K562 (cell line): ENCODE data around the gene NPPC. TPM values are rescaled to one million over a fixed set of nuclear protein-coding genes. Genes with fewer than 3 reads are reported as not detected.

Source experiments
- ATAC-seq: fragments of 200-7000 bp; cut with Tn5 transposase; 3 replicates; pipeline ENCODE4 v1.9.1; 2020; ENCODE audit warnings: moderate library complexity
- BruUV-seq: library from RNA; stranded (reverse); fragments of 400-500 nt; replicated peaks from 2 replicates; lab custom pipeline; 2021; lab: Mats Ljungman, UMichigan
- CTCF ChIA-PET: fragments of 300-600 bp; formaldehyde crosslinking; extraction: SDS; loops from one replicate; lab custom pipeline; 2021; ENCODE audit warnings: low intra/inter-chr PET ratio; lab: Yijun Ruan, JAX
- POLR2A ChIA-PET: fragments of 300-600, 350-650 bp; sonication (Branson Sonifier 250); formaldehyde crosslinking; extraction: SDS; loops from one replicate; lab custom pipeline; 2021; ENCODE audit warnings: antibody characterized with exemption, inconsistent platforms; lab: Yijun Ruan, JAX
- DNase-seq, 4 experiments: peaks; one replicate each; pipeline versions ENCODE4 v3.0.0 to v3.0.0-alpha.2; 2011 to 2018; ENCODE audit warnings: low spot score in 3 of 4, mixed read lengths in 3 of 4; ENCODE audit errors: extremely low read depth in 1 of 4
- FAIRE-seq: peaks from 2 replicates; lab custom pipeline; 2011; peaks lifted over from hg19 to GRCh38; lab: Jason Lieb, UNC
- H2AFZ ChIP-seq: 2 replicates; pipeline ENCODE4 v1.6.0; 2011; ENCODE audit warnings: low read depth, low read length, control low read depth, inconsistent platforms
- H3K27ac ChIP-seq: fragments of 200-600 bp; 3 replicates; pipeline ENCODE4 v1.8.0; 2011; ENCODE audit warnings: low read depth, mild to moderate bottlenecking, control low read depth, inconsistent platforms, low read length, moderate library complexity, mixed read lengths; ENCODE audit errors: extremely low read depth
- H3K27me3 ChIP-seq, 2 experiments: fragments of 300-600 bp in 1 of 2; 2 replicates in 1 of 2; 3 replicates in 1 of 2; pipeline versions ENCODE4 v1.6.0 to v1.8.0; 2011; ENCODE audit warnings: inconsistent platforms in 2 of 2, low read length in 2 of 2, mild to moderate bottlenecking in 1 of 2, mixed read lengths in 1 of 2, moderate library complexity in 1 of 2; ENCODE audit not compliant: control insufficient read depth in 2 of 2, insufficient read depth in 2 of 2
- H3K36me3 ChIP-seq: fragments of 300-600 bp; 3 replicates; pipeline ENCODE4 v1.8.0; 2011; ENCODE audit warnings: mild to moderate bottlenecking, low read length, inconsistent platforms; ENCODE audit not compliant: control insufficient read depth, insufficient read depth
- H3K4me1 ChIP-seq, 2 experiments: fragments of 200-600 bp in 1 of 2; replicated peaks in 1 of 2; 2 replicates in 1 of 2; 3 replicates in 1 of 2; pipeline versions ENCODE4 v1.5.1 to v1.8.0; 2011; ENCODE audit warnings: inconsistent platforms in 2 of 2, low read length in 2 of 2, mild to moderate bottlenecking in 1 of 2, mixed read lengths in 1 of 2, moderate library complexity in 1 of 2; ENCODE audit not compliant: control insufficient read depth in 2 of 2, insufficient read depth in 2 of 2
- H3K4me2 ChIP-seq: 2 replicates; pipeline ENCODE4 v1.6.1; 2011; ENCODE audit warnings: low read length, control low read depth, inconsistent platforms, mixed read lengths; ENCODE audit not compliant: insufficient read depth
- H3K4me3 ChIP-seq: fragments of 200-600 bp; sonication (generic), shearing (Covaris generic); 2 replicates; pipeline ENCODE4 v1.5.1; 2016; ENCODE audit warnings: control low read depth, inconsistent platforms
- H3K79me2 ChIP-seq: fragments of 200-600 bp; 3 replicates; pipeline ENCODE4 v1.8.0; 2011; ENCODE audit warnings: low read length, inconsistent platforms; ENCODE audit not compliant: control insufficient read depth, insufficient read depth
- H3K9ac ChIP-seq, 2 experiments: 2 replicates each; pipeline versions ENCODE4 v1.6.0 to v1.6.1; 2011; ENCODE audit warnings: low read depth in 2 of 2, low read length in 2 of 2, control low read depth in 1 of 2, inconsistent platforms in 1 of 2, mild to moderate bottlenecking in 1 of 2, mixed read lengths in 1 of 2; ENCODE audit not compliant: insufficient read depth in 1 of 2
- H3K9me1 ChIP-seq: one replicate; pipeline ENCODE4 v1.6.0; 2011; ENCODE audit warnings: inconsistent platforms, mild to moderate bottlenecking, low read length, moderate library complexity; ENCODE audit not compliant: control insufficient read depth, insufficient read depth
- H3K9me3 ChIP-seq: replicated peaks from 2 replicates; pipeline ENCODE4 v1.5.1; 2011; ENCODE audit warnings: low read depth, low read length, inconsistent platforms; ENCODE audit not compliant: control insufficient read depth, insufficient read depth
- H4K20me1 ChIP-seq: replicated peaks from 2 replicates; pipeline ENCODE4 v1.6.1; 2011; ENCODE audit warnings: low read length, inconsistent platforms, mixed read lengths; ENCODE audit not compliant: control insufficient read depth, insufficient read depth
- CBX8 ChIP-seq: fragments of 200-600 bp; sonication (generic); IDR thresholded peaks from 2 replicates; pipeline ENCODE4 v1.6.1; 2012; ENCODE audit warnings: borderline replicate concordance, mixed run types, low read depth, mild to moderate bottlenecking, moderate library complexity, mixed read lengths, low read length, control low read depth, inconsistent platforms; ENCODE audit not compliant: poor library complexity, severe bottlenecking; ENCODE audit errors: extremely low read depth
- PRMT5 ChIP-seq: sonication (generic); formaldehyde crosslinking; IDR thresholded peaks from 2 replicates; pipeline ENCODE4 v1.5.0; 2020; ENCODE audit warnings: missing genetic modification reagents
- PTBP1 ChIP-seq: fragments of 200-400 bp; formaldehyde crosslinking; IDR thresholded peaks from 2 replicates; pipeline ENCODE4 v1.6.1; 2017; ENCODE audit warnings: low read depth, low read length
- SLC30A9 ChIP-seq: fragments of 250-450 bp; sonication (Bioruptor Pico); IDR thresholded peaks from 2 replicates; pipeline ENCODE4 v1.8.0; 2022; ENCODE audit warnings: mild to moderate bottlenecking, moderate library complexity
- TSC22D4 ChIP-seq: fragments of 450-650 bp; IDR thresholded peaks from 2 replicates; pipeline ENCODE4 v1.6.1; 2016; ENCODE audit warnings: missing genetic modification characterization, missing biosample characterization, control low read depth
- U2AF2 ChIP-seq: fragments of 200-400 bp; formaldehyde crosslinking; optimal IDR thresholded peaks from 2 replicates; pipeline ENCODE3; 2017; ENCODE audit warnings: low read depth, mild to moderate bottlenecking, low read length
- ZKSCAN1 ChIP-seq: fragments of 150-350 bp; IDR thresholded peaks from 2 replicates; pipeline ENCODE4 v1.6.1; 2016; ENCODE audit warnings: low read depth, low read length
- ZKSCAN8 ChIP-seq: fragments of 200-800 bp; sonication (Bioruptor generic); IDR thresholded peaks from 2 replicates; pipeline ENCODE4 v1.6.1; 2016; ENCODE audit warnings: missing genetic modification characterization, missing compliant biosample characterization
- ZNF140 ChIP-seq: fragments of 250-450 bp; sonication (Bioruptor Pico); IDR thresholded peaks from 2 replicates; pipeline ENCODE4 v1.8.0; 2021; ENCODE audit warnings: moderate library complexity, mild to moderate bottlenecking, inconsistent platforms
- ZNF274 ChIP-seq: IDR thresholded peaks from 2 replicates; pipeline ENCODE4 v1.6.1; 2011; ENCODE audit warnings: low read depth, mild to moderate bottlenecking, low read length, moderate library complexity, borderline replicate concordance
- ZNF764 ChIP-seq: fragments of 250-450 bp; sonication (Bioruptor Pico); IDR thresholded peaks from 2 replicates; pipeline ENCODE4 v1.4.0; 2020; ENCODE audit warnings: low read depth, mild to moderate bottlenecking, moderate library complexity
- ZNF778 ChIP-seq: fragments of 450-650 bp; formaldehyde crosslinking; IDR thresholded peaks from 2 replicates; pipeline ENCODE4 v1.4.0; 2020; ENCODE audit warnings: mild to moderate bottlenecking, moderate library complexity
- ZSCAN29 ChIP-seq: fragments of 450-650 bp; IDR thresholded peaks from 2 replicates; pipeline ENCODE4 v1.6.1; 2017
- WGBS: fragments of 100-300 bp; shearing (Covaris generic); methylation state at CpG from one replicate; pipeline ENCODE4 v1.1.6; 2016; ENCODE audit warnings: low coverage, mixed read lengths; ENCODE audit not compliant: insufficient coverage; ENCODE audit errors: missing lambda C conversion rate; 5-methylcytosine and 5-hydroxymethylcytosine counted together
- in situ Hi-C: fragments of 300-500 bp; cut with MboI; formaldehyde crosslinking; loops from 4 replicates; pipeline ENCODE4 v1.15.0; 2018; ENCODE audit warnings: inconsistent platforms, mixed read lengths
- intact Hi-C: fragments of 100-400 bp; cut with micrococcal nuclease; formaldehyde crosslinking; loops from 2 replicates; pipeline ENCODE4 v1.14.2; 2022
- polyA plus RNA-seq, 8 experiments: library from polyadenylated mRNA; depleted of rRNA in 4 of 8; stranded (reverse) in 5 of 8; unstranded in 3 of 8; fragments of >200 nt; fragmentation: Nextera tagmentation in 2 of 8; fragmentation: Illumina TruSeq in 1 of 8; extraction: Ambion mirVana in 2 of 8; extraction: Trizol in 1 of 8; gene quantifications; 2 replicates each; pipeline versions ENCODE4 v1.2.1 to v1.2.3, GENCODE V29; 2011 to 2014; ENCODE audit warnings: inconsistent platforms in 1 of 8, missing spikeins in 1 of 8
- total RNA-seq, 7 experiments: library from RNA; depleted of rRNA in 6 of 7; stranded (reverse); fragments of >200 nt in 6 of 7; fragmentation: Illumina TruSeq in 2 of 7; extraction: Trizol in 2 of 7; gene quantifications; 2 replicates each; pipeline versions ENCODE4 v1.2.1 to v1.2.3, GENCODE V29; 2011 to 2021; ENCODE audit warnings: low replicate concordance in 1 of 7
- TF ChIP-seq, protein P1 (sequence below), 2 experiments: fragments of 200-800 bp in 1 of 2; sonication (Bioruptor generic) in 1 of 2; sonication (generic) in 1 of 2; formaldehyde crosslinking in 1 of 2; IDR thresholded peaks in 1 of 2; conservative IDR thresholded peaks in 1 of 2; 2 replicates each; pipeline versions ENCODE4 v1.5.0 to v1.6.1; 2016 to 2020; ENCODE audit warnings: missing compliant biosample characterization in 1 of 2, missing genetic modification characterization in 1 of 2, missing genetic modification reagents in 1 of 2
- TF ChIP-seq, protein P2 (sequence below): IDR thresholded peaks from 2 replicates; pipeline ENCODE4 v1.6.1; 2011; ENCODE audit warnings: borderline replicate concordance, low read depth, mild to moderate bottlenecking, moderate library complexity, low read length; ENCODE audit not compliant: insufficient read depth, poor library complexity, severe bottlenecking
- TF ChIP-seq, protein P3 (sequence below): fragments of 450-650 bp; formaldehyde crosslinking; IDR thresholded peaks from 2 replicates; pipeline ENCODE4 v1.4.0; 2022; ENCODE audit warnings: missing genetic modification characterization

The NPPC gene
- total and polyA plus RNA-seq, 9 of the 15 experiments (the other 6 are each of a cell fraction or from before 2014, with no cell fraction given): not detected

DNA sequence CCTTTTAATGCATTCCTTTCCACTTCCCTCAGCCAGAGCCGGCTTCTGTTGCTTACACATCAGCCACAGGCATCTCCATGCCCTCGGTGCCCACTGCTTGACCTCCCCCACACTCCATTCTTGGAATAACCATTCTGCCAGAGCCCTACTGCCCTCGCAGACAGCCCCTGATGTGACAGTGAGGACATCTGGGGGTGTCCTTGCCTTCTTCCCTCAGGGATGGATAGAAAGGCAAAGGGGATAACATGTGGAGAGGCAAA, 6.4 kb upstream of the NPPC start:
- Histone ChIP-seq H3K4me1 (peaks cover 0 to 14% of the 10 kb centered on the region in 2 experiments; a peak in 2 of 5 replicates), H3K9ac (no peak overlapping the region), H3K9me3 (no peaks in the 10 kb centered on the region), H3K36me3 (no peaks in the 10 kb centered on the region), H3K9me1 (no peaks in the 10 kb centered on the region), H3K4me2 (no peak overlapping the region), H2AFZ (no peak overlapping the region), H3K4me3 (no peak overlapping the region), H4K20me1 (0 out of 2 replicates have a peak, but pooled peaks cover 4% of the 10 kb centered on the region), H3K27ac (no peak overlapping the region), H3K27me3 (peaks cover 0 to 31% of the 10 kb centered on the region in 2 experiments; a peak in 4 of 5 replicates), H3K79me2 (no peaks in the 10 kb centered on the region)
- ChIA-PET POLR2A (no interaction called here), CTCF (no interaction called here)
- WGBS: 5% methylated on average over 3 of the region's 3 CpGs
- intact Hi-C loops: no loop called here
- no TSS peak for BruUV-seq
- in situ Hi-C loops: no loop called here
- TF ChIP-seq ZNF274 (no peak), ZNF778 (CRISPR knock-in tag) (no peak), CBX8 (no peak), U2AF2 (no peak), TSC22D4 (tag) (no peak), ZNF140 (CRISPR knock-in tag) (no peak), ZNF764 (no peak), ZKSCAN8 (CRISPR knock-in tag) (no peak), PTBP1 (no peak), PRMT5 (CRISPR knock-in tag) (no peak), SLC30A9 (CRISPR knock-in tag) (no peak), ZKSCAN1 (no peak), ZSCAN29 (no peak)
- TF ChIP-seq, protein P1, sequence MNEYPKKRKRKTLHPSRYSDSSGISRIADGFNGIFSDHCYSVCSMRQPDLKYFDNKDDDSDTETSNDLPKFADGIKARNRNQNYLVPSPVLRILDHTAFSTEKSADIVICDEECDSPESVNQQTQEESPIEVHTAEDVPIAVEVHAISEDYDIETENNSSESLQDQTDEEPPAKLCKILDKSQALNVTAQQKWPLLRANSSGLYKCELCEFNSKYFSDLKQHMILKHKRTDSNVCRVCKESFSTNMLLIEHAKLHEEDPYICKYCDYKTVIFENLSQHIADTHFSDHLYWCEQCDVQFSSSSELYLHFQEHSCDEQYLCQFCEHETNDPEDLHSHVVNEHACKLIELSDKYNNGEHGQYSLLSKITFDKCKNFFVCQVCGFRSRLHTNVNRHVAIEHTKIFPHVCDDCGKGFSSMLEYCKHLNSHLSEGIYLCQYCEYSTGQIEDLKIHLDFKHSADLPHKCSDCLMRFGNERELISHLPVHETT (CRISPR knock-in tag; conservative IDR thresholded peaks at IDR 0.05 in 1 of 2, IDR thresholded peaks at IDR 0.05 in 1 of 2): no peak
- TF ChIP-seq, protein P2, sequence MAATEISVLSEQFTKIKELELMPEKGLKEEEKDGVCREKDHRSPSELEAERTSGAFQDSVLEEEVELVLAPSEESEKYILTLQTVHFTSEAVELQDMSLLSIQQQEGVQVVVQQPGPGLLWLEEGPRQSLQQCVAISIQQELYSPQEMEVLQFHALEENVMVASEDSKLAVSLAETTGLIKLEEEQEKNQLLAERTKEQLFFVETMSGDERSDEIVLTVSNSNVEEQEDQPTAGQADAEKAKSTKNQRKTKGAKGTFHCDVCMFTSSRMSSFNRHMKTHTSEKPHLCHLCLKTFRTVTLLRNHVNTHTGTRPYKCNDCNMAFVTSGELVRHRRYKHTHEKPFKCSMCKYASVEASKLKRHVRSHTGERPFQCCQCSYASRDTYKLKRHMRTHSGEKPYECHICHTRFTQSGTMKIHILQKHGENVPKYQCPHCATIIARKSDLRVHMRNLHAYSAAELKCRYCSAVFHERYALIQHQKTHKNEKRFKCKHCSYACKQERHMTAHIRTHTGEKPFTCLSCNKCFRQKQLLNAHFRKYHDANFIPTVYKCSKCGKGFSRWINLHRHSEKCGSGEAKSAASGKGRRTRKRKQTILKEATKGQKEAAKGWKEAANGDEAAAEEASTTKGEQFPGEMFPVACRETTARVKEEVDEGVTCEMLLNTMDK: no peak
- TF ChIP-seq, protein P3, sequence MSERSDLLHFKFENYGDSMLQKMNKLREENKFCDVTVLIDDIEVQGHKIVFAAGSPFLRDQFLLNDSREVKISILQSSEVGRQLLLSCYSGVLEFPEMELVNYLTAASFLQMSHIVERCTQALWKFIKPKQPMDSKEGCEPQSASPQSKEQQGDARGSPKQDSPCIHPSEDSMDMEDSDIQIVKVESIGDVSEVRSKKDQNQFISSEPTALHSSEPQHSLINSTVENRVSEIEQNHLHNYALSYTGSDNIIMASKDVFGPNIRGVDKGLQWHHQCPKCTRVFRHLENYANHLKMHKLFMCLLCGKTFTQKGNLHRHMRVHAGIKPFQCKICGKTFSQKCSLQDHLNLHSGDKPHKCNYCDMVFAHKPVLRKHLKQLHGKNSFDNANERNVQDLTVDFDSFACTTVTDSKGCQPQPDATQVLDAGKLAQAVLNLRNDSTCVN (CRISPR knock-in tag): no peak
- DNase-seq (no peak), FAIRE-seq (no peak), ATAC-seq (no peak)
